ENCODE measurements around the gene CORO6. TPM values are rescaled to one million over a fixed set of nuclear protein-coding genes. Genes with fewer than 3 reads are reported as not detected.

CORO6 gene
- total RNA-seq, 1 experiment from 2014 or later = 0.87 TPM

DNA sequence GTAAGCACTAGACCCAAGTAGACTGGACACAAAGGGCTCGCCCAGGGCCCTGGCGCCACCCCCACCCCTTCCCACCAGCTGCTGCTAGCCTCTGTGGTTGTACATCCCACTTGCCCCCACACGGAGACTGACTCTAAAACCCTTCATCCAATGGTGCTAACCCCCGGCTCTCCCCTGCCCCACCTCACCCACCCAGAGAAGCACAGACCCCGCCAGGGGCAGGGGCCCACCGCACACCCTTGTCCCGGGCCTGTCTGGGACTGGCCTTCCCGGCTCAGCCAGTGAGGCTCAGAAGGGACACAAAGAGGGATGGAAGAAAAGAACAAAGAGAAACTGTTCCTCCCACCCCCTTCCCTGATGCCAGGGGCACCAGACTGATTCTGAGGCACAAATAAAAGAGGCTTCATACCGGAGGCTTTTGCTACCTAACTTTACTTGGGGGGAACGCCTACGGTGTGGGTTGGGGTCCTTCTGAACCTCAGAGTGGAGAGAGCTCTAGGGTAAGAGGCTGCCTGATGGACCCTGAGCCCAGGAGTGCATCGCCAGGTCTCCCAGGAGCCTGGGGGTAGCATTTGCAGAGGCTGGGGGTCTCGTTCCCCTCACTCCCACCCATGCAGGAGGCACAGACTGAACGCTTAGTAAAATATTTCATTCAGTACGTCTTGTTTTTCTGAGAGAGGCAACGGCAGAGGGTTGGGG, 8.2 kb downstream of the CORO6 start:
- no peak for DNase-seq (ENCODE audit: extremely low read depth, low read depth)

DNA sequence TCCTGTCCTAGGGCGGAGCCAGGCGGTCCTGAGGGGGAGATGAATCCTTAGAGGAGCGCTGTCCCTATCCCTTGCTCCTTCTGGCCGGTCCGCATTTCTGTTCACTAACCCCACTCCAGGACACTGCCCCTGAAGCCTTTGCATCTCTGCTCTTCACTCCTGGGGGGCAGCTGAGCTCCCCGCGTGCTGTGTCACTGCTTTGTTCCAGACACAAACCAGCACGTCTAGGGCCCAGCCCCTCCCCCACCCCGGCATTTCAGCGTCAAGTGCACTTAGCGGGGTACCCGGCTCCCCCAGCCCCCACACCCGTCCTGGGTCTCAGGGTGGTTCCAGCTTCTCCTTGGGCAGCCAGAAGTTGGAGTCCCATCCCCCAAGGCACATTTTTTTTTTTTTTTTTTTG, 8.9 kb downstream of the CORO6 start:
- no peak for DNase-seq (ENCODE audit: extremely low read depth, low read depth)

DNA sequence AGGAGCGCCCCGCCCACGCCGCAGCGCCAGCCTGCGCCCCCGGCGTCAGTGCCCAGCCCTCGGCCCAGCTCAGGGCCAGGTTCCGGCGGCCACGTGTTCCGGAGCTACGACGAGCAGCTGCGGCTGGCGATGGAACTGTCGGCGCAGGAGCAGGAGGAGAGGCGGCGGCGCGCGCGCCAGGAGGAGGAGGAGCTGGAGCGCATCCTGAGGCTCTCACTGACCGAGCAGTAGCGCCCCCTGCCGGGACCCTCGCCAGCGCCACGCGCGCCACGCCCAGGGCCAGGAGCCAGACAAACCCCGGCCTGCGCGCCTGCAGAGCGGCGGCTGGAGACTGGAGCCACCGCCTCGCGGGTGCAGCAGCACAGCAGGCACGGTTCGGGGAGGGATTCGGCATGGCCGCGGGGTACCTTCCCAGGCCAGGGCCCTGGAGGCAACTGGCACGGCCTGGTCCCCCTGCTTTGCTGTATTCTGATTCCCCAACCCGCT, 9.3 kb downstream of the CORO6 start:
- no peak for DNase-seq (ENCODE audit: extremely low read depth, low read depth)

DNA sequence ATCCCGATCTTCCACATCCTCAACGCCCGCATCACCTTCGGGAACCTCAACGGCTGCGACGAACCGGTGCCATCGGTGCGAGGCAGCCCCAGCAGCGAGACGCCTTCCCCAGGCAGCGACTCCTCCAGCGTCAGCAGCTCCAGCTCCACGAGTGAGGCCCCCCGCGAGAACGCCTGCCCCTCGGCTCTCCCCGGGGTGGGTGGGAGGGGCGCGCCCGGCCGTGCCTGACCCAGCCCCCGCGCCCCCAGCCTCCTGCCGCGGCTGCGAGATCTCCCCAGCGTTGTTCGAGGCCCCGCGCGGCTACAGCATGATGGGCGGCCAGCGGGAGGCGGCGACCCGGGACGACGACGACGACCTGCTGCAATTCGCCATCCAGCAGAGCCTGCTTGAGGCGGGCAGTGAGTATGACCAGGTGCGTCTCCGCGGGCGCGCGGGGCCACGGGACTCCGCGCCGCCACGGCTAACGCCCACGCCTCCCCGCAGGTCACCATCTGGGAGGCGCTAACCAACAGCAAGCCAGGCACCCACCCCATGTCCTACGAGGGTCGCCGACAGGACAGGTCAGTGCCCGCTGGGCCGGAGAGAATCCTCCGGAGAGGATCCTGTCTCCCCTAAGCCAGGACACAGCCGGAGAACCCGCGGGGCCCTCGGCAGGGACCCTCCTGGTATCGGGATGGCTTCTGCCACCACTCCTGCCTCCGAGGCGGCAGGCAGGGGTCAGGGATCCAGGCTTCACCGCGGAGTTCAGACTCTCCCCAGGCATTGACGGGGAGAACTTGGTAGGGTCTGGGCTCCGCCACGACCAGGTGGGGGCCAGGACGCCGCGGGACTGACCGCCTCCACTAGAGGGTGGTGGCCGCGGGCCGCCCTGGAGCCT, 10.1 kb downstream of the CORO6 start:
- DNase-seq (ENCODE audit: extremely low read depth, low read depth) = no peak

- DNase-seq (ENCODE audit: extremely low read depth, low read depth) = no peak
Observed at GRCh38 chr17:29612094-29612403, 10.7 kb downstream of the CORO6 start.

- no peak for DNase-seq (ENCODE audit: extremely low read depth, low read depth)
Observed at GRCh38 chr17:29611351-29612093, 11.2 kb downstream of the CORO6 start.

- no peak for DNase-seq (ENCODE audit: extremely low read depth, low read depth)
Observed at GRCh38 chr17:29610395-29610794, 12.3 kb downstream of the CORO6 start.

GRCh38 chr17:29608986-29609385, 13.7 kb downstream of the CORO6 start:
- DNase-seq (ENCODE audit: extremely low read depth, low read depth) = no peak

DNA sequence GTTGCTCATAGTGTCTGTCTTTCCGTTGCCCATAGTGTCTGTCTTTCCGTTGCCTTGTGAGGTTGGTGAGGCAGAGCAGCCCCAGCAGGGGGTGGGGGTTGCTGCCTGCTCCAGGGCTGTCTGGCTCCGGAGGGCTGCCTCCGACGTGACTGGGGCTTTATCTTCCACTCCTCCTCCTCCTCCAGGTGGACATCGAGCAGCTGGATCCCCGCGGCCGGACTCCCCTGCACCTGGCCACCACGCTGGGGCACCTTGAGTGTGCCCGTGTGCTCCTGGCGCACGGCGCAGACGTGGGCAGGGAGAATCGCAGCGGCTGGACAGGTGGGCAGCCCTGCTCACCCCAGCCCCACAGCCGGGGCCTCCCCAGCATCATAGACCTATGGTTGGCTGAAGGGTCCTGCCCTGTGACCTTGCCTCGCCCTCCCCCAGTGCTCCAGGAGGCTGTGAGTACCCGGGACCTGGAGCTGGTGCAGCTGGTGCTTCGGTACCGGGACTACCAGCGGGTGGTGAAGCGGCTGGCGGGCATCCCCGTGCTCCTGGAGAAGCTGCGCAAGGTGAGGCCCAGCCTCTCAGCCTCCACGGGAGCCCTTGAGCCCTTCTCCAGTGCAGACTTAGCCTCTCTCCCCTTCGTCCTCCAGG, 15.0 kb downstream of the CORO6 start:
- no peak for DNase-seq (ENCODE audit: extremely low read depth, low read depth)

DNA sequence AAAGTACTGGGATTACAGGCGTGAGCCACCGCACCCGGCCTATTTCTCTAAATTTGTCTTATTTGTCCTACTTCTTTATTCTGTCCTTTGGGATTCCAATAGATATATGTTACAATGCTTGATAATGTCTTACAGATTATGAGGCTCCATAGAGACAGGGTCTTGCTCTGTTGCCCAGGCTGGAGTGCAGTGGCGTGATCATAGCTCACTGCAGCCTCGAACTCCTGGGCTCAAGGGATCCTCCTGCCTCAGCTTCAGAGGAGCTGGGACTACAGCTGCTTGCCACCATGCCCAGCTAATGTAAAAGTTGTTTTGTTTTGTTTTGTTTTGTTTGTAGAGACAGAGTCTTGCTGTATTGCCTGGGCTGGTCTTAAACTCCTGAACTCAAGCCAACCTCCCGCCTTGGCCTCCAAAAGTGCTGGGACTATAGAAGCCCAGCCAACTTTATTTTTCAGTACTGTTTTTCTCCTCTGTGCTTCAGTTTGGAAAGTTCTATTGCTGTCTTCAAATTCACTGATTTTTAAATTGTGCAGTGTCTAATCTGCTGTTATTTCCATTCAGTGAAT, 19.5 kb downstream of the CORO6 start:
- no peak for DNase-seq (ENCODE audit: extremely low read depth, low read depth)

- DNase-seq (ENCODE audit: extremely low read depth, low read depth) = no peak
Observed at GRCh38 chr17:29597361-29598172, 25.1 kb downstream of the CORO6 start.

DNA sequence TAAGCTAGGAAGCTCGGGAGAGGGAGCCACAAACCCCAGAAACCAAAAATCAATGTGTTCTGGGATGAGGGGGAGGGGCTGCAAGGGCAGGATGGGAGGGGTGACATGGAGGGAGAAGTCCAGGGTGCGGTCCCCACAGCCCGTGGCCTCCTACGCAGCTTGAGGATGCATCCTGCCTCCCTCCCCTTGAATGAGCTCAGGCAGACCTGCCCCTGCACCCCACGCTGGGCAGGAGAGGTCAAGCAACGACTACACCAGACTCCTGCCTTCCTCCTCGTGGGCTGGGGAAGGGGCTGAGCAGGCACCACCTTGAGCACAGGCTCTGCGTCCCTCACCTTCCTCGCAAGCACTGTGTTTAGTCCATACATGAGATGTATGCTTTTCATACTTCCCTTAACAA, 25.9 kb downstream of the CORO6 start:
- DNase-seq (ENCODE audit: extremely low read depth, low read depth) = no peak

DNA sequence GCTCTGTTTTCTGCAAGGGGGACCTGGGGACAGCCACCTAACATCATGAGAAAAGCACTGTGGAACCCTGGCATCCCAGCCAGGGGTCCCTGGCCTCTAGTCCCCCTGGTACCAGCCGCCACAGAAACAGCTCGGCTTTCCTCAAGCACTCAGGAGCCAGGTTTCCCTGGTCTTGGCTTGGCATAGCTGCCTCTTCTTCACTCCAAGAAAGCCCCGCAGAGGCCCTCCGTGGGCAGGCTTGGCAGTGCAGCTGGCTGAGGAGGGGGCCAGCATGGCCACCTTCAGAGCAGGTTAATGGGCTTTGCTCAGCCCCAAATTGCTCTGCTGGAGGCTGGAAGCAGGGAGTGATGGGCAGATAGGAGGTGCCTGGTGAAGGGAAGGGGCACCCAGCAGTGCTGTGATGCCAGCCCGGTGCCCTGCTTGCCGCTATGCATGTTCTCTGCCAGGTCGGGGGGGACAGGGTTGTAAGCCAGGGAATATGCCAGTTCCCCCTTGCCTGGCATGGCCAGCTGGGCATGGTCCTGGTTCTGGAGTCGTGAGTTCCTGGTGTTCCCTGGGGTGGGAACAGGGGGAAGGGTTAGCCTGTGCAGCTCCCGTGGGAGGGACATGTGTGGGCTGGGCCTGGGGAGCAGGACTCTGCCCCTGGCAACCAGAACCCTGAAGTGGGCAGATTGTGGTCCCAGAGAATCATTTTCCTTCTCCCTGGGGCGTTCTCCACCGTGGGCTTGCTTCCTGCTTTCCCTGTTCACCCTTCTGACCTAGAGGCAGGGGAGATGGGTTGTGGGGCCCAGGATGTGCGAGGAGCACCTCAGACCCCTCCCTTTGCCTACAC, 26.6 kb downstream of the CORO6 start:
- DNase-seq (ENCODE audit: extremely low read depth, low read depth) = no peak

DNA sequence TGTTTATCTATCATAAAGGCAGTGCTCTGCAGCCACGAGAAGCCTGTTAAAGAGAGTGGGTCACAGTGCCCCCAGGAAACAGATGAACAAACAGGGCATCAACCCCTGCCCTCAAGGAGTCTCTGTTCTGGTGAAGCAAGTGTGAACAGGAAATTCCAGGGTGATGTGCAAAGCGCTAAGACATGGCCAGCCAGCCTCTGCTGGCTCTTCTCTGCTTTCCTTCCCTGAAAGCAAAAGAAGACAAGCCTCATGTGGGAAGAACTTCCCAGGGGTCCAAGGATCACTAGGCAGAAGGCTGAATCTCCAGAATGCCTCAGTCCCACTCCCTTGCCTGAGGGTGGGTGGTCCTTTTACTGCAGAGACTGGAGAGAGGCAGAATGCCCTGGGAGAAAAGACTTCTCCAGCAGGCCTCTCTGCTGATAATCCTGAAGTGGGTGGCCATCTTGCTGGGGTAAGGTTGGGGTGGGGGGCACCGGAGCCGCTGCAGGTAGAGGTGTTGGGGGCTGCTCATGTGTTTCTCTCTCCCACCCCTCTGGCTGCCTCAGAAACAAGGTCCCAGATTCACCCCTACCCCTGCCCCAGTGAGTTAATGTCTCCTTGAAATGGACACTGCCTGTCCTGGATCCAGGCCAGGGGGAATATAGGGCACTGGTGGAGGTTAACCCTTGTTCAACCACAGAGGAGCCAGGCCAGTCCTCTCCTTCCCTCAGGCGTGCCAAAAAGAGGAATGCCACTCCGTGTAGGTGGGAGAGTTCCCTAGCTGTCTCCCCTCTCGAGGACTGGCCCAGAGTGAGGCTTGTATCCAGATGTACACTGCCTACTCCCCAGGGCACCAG, 27.4 kb downstream of the CORO6 start:
- DNase-seq (ENCODE audit: extremely low read depth, low read depth) = no peak

- DNase-seq (ENCODE audit: extremely low read depth, low read depth) = no peak
Observed at GRCh38 chr17:29594519-29595090, 28.1 kb downstream of the CORO6 start.

DNA sequence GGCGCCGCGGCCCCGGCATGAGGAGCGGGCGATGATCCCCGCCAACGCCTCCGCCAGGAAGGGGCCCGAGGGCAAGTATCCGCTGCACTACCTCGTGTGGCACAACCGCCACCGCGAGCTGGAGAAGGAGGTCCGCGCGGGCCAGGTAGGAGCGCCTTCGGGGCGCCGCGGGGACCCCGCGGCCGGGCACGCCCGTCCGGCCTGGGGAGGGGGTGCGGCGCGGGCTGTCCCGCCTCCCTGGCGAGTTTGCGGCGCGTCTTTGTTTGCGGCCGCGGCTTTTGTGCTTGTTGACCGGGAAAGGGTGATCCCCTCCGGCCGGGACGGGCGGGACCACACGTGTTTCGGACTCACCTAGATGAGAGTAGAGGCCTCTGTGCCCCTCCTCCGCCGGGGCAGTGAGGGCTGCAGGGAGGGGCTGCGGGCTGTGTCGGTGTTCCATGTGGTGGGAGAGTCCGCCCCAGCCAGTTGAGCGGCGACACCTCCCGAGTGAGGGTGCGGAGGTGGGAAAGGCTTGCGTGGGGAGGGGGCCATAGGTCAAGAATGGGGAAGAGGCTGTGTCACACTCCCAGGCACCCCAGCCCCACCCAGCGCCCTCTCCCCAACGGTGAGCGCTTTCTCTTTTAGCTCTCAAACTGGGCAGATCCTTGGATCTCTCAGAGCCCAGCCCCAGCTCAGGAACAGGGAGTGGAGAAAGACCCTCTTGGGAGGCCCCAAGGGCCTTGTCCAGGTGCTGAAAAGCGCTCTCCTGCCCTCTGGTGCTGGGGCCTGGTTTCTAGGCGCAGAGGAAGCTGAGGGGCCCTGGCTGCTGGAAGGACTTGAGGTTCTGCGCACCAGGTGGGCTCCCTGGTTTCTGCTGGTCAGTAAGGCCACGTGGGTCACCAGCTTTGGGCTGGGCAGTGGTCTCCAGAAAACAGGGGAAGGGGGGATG, 28.9 kb downstream of the CORO6 start:
- no peak for DNase-seq (ENCODE audit: extremely low read depth, low read depth)
